Measurements from ENCODE around the gene PSG11. TPM values are rescaled to one million over a fixed set of nuclear protein-coding genes. Genes with fewer than 3 reads are reported as not detected.
"Not testable (repeated sequence)": the region's sequence is repeated elsewhere in the genome, so short reads cannot be mapped to it uniquely, and the experiment has no call there.

Gene PSG11
- total RNA-seq (not detected), polyA plus RNA-seq (not detected)

GRCh38 chr19:43026369-43026768, at the start of gene PSG11:
TSS of gene PSG11 (minus strand) at chr19:43026469. CDS start at chr19:43026372, 97 bp downstream.
- intact Hi-C loops (cut with DNase I); FAIRE-seq; H3K36me3 ChIP-seq; H3K4me3 ChIP-seq; ATAC-seq; H3K27me3 ChIP-seq; DNase-seq; H3K27ac ChIP-seq; H3K9me3 ChIP-seq; H3K4me1 ChIP-seq: not testable (repeated sequence)
- WGBS, 2 donors: 57 to 74% methylated on average over 6 of the region's 6 CpGs

DNA sequence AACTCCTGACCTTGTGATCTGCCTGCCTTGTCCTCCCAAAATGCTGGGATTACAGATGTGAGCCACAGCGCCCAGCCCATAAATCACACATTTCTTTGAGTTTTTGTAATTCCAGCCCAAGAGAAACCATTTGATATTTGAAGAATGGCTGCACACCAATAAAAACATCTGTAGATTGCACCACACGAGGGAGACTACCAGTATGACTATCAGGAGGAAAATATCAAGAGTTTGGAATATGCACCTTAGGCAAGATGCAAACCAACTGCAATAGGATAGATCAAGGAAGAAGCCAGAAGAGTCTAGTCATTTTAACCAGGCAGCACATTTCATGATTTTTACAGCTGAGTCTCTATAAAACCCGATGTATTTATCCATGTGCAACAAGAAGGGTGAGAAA, 36.1 kb upstream of the PSG11 start:
- H3K27ac ChIP-seq; H3K27me3 ChIP-seq; H3K4me3 ChIP-seq; H3K9me3 ChIP-seq; H3K4me1 ChIP-seq; ATAC-seq; H3K36me3 ChIP-seq; DNase-seq; FAIRE-seq; intact Hi-C loops (cut with DNase I): not testable (repeated sequence)
- 45 to 53% methylated on average over 3 of the region's 3 CpGs for WGBS, 2 donors

DNA sequence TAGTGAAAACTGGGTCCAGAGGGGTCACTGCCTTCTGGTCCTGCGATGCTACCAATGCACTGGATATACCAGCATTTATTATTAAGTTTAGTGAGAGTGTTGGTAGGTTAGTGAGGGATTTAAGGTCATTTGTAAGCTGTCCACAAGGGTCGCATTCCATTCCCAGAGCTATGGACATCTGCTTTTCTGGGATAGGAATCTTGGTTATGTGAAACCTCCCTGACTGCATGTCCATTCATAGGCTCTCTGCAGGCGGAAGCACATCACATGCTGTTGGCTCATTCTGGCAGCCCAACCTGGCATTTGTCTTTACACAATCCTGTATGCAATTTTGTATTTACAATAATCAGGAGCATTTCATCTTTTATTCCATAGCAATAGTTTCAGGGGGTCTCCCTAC, 35.1 kb upstream of the PSG11 start:
- ATAC-seq; H3K4me3 ChIP-seq; H3K9me3 ChIP-seq; H3K27ac ChIP-seq; H3K36me3 ChIP-seq; DNase-seq; FAIRE-seq; H3K4me1 ChIP-seq; H3K27me3 ChIP-seq; intact Hi-C loops (cut with DNase I): not testable (repeated sequence)
- 43 to 65% methylated on average over 3 of the region's 3 CpGs for WGBS, 2 donors

DNA sequence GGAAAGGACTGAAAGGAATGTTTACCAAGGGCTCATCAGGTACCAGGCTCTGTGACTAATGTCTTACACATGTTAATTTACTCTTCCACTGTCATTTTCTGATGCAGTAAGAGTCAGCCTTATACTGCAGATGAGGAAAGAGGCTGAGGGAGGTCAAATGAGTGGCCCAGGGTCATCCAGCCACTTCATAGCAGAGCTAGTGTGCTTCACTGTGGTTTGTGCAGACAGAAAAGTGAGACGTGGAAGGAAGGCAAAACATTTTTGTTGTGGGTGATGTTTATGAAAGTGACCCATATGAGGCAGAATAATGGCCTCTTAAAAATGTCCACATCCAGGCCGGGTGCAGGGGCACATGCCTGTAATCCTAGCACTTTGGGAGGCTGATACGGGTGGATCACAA, 34.0 kb upstream of the PSG11 start:
- H3K9me3 ChIP-seq; H3K36me3 ChIP-seq; H3K4me1 ChIP-seq; H3K27ac ChIP-seq; FAIRE-seq; H3K4me3 ChIP-seq; ATAC-seq; intact Hi-C loops (cut with DNase I); H3K27me3 ChIP-seq; DNase-seq: not testable (repeated sequence)
- WGBS, 2 donors: 39 to 40% methylated on average over 3 of the region's 3 CpGs

DNA sequence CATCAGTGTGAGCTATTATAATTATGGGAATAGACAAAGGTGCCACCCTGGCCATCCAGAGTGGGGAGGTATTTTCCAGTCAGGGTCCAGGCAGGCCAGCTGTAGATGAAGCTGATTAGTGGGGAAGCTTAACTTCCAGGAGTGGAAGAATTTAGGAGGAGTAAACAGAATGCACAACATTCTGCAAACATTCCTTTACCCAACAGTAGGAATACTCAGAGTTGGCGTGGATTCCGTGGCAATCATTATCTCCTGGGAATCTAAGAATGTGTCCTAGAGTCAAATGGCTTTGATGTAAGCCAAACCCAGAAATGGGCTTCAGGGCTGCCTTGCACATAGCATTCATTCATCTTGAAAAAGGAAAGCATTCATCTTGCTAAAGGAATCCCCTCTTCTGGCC, 33.2 kb upstream of the PSG11 start:
- H3K4me1 ChIP-seq; FAIRE-seq; DNase-seq; H3K27me3 ChIP-seq; intact Hi-C loops (cut with DNase I); H3K9me3 ChIP-seq; H3K27ac ChIP-seq; ATAC-seq; H3K36me3 ChIP-seq; H3K4me3 ChIP-seq: not testable (repeated sequence)
- WGBS, 2 donors: 40 to 41% methylated on average over 2 of the region's 2 CpGs

DNA sequence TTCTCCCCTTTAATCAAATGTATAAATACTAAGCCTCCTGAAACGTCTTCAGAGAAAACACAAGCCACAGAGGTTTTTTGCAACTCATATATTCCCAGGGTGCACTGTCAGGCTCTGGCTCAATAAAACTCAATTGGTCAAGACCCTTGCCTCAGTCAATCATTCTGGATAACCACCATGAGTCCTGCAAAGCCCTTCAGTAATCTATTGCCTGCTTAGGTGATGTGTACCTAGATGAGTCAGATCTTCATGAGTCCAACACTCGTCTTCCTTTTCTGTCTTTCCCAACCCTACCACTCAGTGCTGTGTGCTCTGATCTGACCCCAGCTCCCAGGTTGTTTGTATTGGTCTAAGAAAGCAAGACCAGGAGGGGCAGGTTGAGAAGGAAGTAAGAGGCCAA, 32.2 kb upstream of the PSG11 start:
- H3K36me3 ChIP-seq; H3K9me3 ChIP-seq; H3K27me3 ChIP-seq; H3K27ac ChIP-seq; intact Hi-C loops (cut with DNase I); DNase-seq; H3K4me3 ChIP-seq; ATAC-seq; H3K4me1 ChIP-seq; FAIRE-seq: not testable (repeated sequence)
- WGBS, 2 donors: 10 to 15% methylated on average over 2 of the region's 2 CpGs

DNA sequence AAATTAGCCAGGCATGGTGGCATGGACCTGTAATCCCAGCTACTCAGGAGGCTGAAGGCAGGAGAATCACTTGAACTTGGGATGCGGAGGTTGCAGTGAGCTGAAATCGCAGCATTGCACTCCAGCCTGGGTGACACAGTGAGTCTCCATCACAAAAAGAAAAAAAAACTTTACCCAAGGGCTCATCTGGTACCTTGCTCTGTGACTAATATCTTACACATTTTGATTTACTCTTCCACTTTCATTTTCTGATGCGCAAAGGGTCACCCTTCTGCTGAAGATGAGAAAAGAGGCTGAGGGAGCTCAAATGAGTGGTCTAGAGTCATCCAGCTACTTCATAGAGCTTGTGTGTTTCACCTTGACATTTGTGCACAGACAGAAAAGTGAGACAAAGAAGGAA, 21.7 kb upstream of the PSG11 start:
- H3K36me3 ChIP-seq; intact Hi-C loops (cut with DNase I); FAIRE-seq; H3K27ac ChIP-seq; DNase-seq; H3K9me3 ChIP-seq; H3K4me3 ChIP-seq; H3K27me3 ChIP-seq; ATAC-seq; H3K4me1 ChIP-seq: not testable (repeated sequence)
- 52 to 81% methylated on average over 3 of the region's 3 CpGs for WGBS, 2 donors

- 50 to 70% methylated on average over 2 of the region's 2 CpGs for WGBS, 2 donors
- FAIRE-seq: not testable (repeated sequence)
These were observed 20.3 kb upstream of the PSG11 start for GRCh38 chr19:43046578-43046977.

DNA sequence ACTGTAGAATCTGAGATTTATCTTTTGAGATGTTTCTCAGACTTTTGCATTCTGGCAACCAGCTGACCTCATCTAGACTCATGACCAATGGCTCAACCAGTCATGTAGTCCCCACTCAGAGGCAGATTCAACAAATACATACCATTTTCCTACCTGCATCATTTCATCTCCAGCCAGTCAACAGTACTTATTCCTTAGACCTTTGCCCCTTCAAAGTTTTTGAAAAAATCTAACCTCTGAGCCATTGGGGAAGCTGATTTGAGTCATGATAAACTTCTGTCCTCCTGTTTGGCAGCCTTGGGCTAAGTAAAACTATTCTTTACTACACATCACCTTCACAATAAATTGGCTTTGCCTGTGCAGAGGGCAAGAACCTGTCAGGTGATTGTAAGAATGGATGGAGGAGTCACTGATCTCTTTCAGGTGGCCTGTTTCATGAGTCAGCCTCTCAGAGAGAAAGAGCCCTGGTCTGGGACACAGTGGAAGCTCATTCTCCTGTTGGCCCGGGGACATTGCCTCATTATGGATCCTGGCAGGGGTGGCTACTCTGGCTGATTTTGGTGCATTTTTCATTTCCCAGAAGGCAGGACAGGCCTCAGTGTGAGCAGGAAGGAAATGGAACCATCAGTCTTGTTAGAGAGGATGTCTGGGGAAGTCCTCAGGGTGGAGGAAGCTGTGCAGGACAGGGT, 17.4 kb upstream of the PSG11 start:
- H3K9me3 ChIP-seq; FAIRE-seq; DNase-seq; intact Hi-C loops (cut with DNase I); H3K36me3 ChIP-seq; H3K4me1 ChIP-seq; H3K27me3 ChIP-seq; H3K4me3 ChIP-seq; ATAC-seq; H3K27ac ChIP-seq: not testable (repeated sequence)
- WGBS, 2 donors: 44 to 56% methylated on average over 1 of the region's 1 CpG

More at GRCh38 chr19:43046578-43046977, 20.3 kb upstream of the PSG11 start:
- H3K4me3 ChIP-seq; intact Hi-C loops (cut with DNase I); DNase-seq; ATAC-seq; H3K4me1 ChIP-seq; H3K36me3 ChIP-seq; H3K27me3 ChIP-seq; H3K9me3 ChIP-seq; H3K27ac ChIP-seq: not testable (repeated sequence)

GRCh38 chr19:43031645-43032044, 5.4 kb upstream of the PSG11 start:
- H3K4me1 ChIP-seq, ATAC-seq: not testable (repeated sequence)

More at GRCh38 chr19:43031645-43032044, 5.4 kb upstream of the PSG11 start:
- intact Hi-C loops (cut with DNase I); H3K36me3 ChIP-seq; FAIRE-seq; H3K9me3 ChIP-seq; DNase-seq; H3K27ac ChIP-seq; H3K27me3 ChIP-seq; H3K4me3 ChIP-seq: not testable (repeated sequence)
- WGBS, 2 donors: 32 to 40% methylated on average over 2 of the region's 2 CpGs
